ENCODE data around the gene GALNTL6. TPM values are rescaled to one million over a fixed set of nuclear protein-coding genes. Genes with fewer than 3 reads are reported as not detected.

GALNTL6 gene
- total and polyA plus RNA-seq, 2 of the 4 experiments (the other 2 are of a cell fraction): under 0.01 TPM; not detected in 1

DNA sequence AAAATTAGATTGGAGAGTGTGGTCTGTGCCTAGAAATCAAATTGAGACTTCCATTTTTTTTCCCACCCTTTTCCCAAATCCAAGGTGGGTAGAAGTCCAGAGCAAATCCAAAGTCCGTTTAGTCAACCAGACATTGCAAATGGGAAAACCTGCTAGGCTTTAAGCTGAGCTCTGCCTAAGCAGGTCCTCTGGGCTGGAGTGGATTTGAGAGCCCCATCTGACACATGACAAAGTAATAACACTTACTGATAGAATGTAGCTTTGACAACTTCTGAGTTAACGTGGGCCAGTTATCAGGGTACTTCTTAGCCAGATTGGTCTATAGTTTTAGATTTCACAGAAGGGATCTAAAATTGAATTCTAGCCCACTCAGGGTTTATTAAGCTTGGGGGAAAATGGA is 242.3 kb downstream of the GALNTL6 start:
- H2AFZ ChIP-seq (replicated peaks; ENCODE audit: low read length, poor library complexity): no peak overlapping the region
- H3K14ac ChIP-seq (replicated peaks; ENCODE audit: low read depth, low read length): no peak overlapping the region
- POLR2A ChIA-PET (ENCODE audit: unreplicated experiment): no interaction called here
- in situ Hi-C loops (cut with MboI; ENCODE audit: low sequenced_read_pairs) (no loop called here), dilution Hi-C loops (cut with HindIII; ENCODE audit: low sequenced_read_pairs, unreplicated experiment) (no loop called here), intact Hi-C loops (cut with micrococcal nuclease) (no loop called here)
- no peak overlapping the region for H3K56ac ChIP-seq (ENCODE audit: extremely low read depth, insufficient read depth, low read length)
- no peak overlapping the region for H2BK120ac ChIP-seq (ENCODE audit: low read depth, low read length)
- no peak overlapping the region for H4K91ac ChIP-seq (ENCODE audit: insufficient read depth, low read depth, low read length)
- H4K8ac ChIP-seq (ENCODE audit: low read depth in 2 of 2, low read length in 2 of 2): no peak overlapping the region
- peaks cover 9% of the 10 kb centered on the region; the same call in 1 of the 2 replicates for H3K9me3 ChIP-seq (ENCODE audit: control insufficient read depth, insufficient read depth, low read length)
- H3K4me1 ChIP-seq (ENCODE audit: control insufficient read depth, insufficient read depth, low read length): no peaks in the 10 kb centered on the region
- H2AK5ac ChIP-seq (ENCODE audit: low read depth, low read length): no peak overlapping the region
- H3K9me1 ChIP-seq (ENCODE audit: insufficient read depth, low read length): no peaks in the 10 kb centered on the region
- H3K18ac ChIP-seq (ENCODE audit: low read depth, low read length): no peak overlapping the region
- H4K5ac ChIP-seq (ENCODE audit: low read depth, low read length): no peak overlapping the region
- no peaks in the 10 kb centered on the region for H3K36me3 ChIP-seq (ENCODE audit: control insufficient read depth, insufficient read depth, low read length)
- no peak overlapping the region for H2AK9ac ChIP-seq (replicated peaks; ENCODE audit: low read depth, low read length, poor library complexity)
- no peak overlapping the region for H2BK5ac ChIP-seq (ENCODE audit: low read depth, low read length, poor library complexity, severe bottlenecking)
- H3K9ac ChIP-seq (ENCODE audit: low read depth, low read length): no peak overlapping the region
- no peaks in the 10 kb centered on the region for H4K20me1 ChIP-seq (ENCODE audit: insufficient read depth, low read length)
- no TSS peak for BruUV-seq (replicated peaks)
- DNase-seq (no peak), ATAC-seq (ENCODE audit: low read depth) (no peak)
- no peaks in the 10 kb centered on the region for H3K79me1 ChIP-seq (ENCODE audit: low read depth in 1 of 2, low read length in 2 of 2)
- no peak overlapping the region for H3K27ac ChIP-seq (ENCODE audit: insufficient read depth, low read length)
- no peaks in the 10 kb centered on the region for H3K27me3 ChIP-seq (ENCODE audit: control insufficient read depth, insufficient read depth, low read length)
- WGBS, 2 experiments (ENCODE audit: extremely low coverage in 2 of 2, insufficient read length in 1 of 2): 57% methylated on average over 1 of the region's 2 CpGs; no CpG with 5 or more reads in 1 of the 2 experiments
- H2BK15ac ChIP-seq (ENCODE audit: low read depth, low read length): no peak overlapping the region
- no peak overlapping the region for H3K4ac ChIP-seq (ENCODE audit: low read depth, low read length)
- no peak overlapping the region for H3K4me3 ChIP-seq (ENCODE audit: insufficient read depth, low read depth, low read length)
- H2BK20ac ChIP-seq (ENCODE audit: low read depth, low read length): no peak overlapping the region
- no peak overlapping the region for H3K23ac ChIP-seq (ENCODE audit: low read depth, low read length)
- TF ChIP-seq, protein P1, sequence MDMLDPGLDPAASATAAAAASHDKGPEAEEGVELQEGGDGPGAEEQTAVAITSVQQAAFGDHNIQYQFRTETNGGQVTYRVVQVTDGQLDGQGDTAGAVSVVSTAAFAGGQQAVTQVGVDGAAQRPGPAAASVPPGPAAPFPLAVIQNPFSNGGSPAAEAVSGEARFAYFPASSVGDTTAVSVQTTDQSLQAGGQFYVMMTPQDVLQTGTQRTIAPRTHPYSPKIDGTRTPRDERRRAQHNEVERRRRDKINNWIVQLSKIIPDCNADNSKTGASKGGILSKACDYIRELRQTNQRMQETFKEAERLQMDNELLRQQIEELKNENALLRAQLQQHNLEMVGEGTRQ (IDR thresholded peaks at IDR 0.05; ENCODE audit: low read depth, low read length): no peak
- no peak for TF ChIP-seq MAFK (IDR thresholded peaks at IDR 0.05; ENCODE audit: low read depth, low read length)
- no peak for TF ChIP-seq SMC3 (IDR thresholded peaks at IDR 0.05; ENCODE audit: low read depth, low read length)
- TF ChIP-seq CEBPB (IDR thresholded peaks at IDR 0.05; ENCODE audit: low read depth, low read length): no peak
- TF ChIP-seq, protein P2, sequence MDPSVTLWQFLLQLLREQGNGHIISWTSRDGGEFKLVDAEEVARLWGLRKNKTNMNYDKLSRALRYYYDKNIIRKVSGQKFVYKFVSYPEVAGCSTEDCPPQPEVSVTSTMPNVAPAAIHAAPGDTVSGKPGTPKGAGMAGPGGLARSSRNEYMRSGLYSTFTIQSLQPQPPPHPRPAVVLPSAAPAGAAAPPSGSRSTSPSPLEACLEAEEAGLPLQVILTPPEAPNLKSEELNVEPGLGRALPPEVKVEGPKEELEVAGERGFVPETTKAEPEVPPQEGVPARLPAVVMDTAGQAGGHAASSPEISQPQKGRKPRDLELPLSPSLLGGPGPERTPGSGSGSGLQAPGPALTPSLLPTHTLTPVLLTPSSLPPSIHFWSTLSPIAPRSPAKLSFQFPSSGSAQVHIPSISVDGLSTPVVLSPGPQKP (IDR thresholded peaks at IDR 0.05; ENCODE audit: borderline replicate concordance, low read depth, low read length): no peak
- no peak for TF ChIP-seq POLR2A (IDR thresholded peaks at IDR 0.05; ENCODE audit: low read depth, low read length)
- TF ChIP-seq CHD1 (IDR thresholded peaks at IDR 0.05; ENCODE audit: low read depth, low read length): no peak
- H3K4me2 ChIP-seq (ENCODE audit: low read depth, low read length): no peak overlapping the region
- CTCF ChIA-PET: no interaction called here
